GM23338 (cell line): ENCODE measurements around the gene DNAH11.

ENCODE experiments used
- CTCF ChIP-seq, 2 experiments: fragments of 200-600 bp in 1 of 2; sonication (generic) in 1 of 2; conservative IDR thresholded peaks; 2 replicates each; pipeline versions ENCODE4 v1.5.1 to v1.6.1; 2016 to 2017; ENCODE audit warnings: antibody characterized with exemption in 2 of 2, low read depth in 2 of 2, mild to moderate bottlenecking in 2 of 2, moderate library complexity in 1 of 2
- ETS1 ChIP-seq: IDR thresholded peaks from 2 replicates; pipeline ENCODE4 v1.6.1; 2016; ENCODE audit warnings: antibody characterized with exemption
- EZH2 ChIP-seq: fragments of 200-600 bp; sonication (generic); IDR thresholded peaks from one replicate; pipeline ENCODE4 v1.8.0; 2017; ENCODE audit warnings: antibody characterized with exemption, mild to moderate bottlenecking, low read depth; ENCODE audit not compliant: unreplicated experiment
- EZH2phosphoT487 ChIP-seq: fragments of 200-600 bp; sonication (generic); IDR thresholded peaks from one replicate; pipeline ENCODE4 v1.8.1; 2018; ENCODE audit warnings: antibody characterized with exemption; ENCODE audit not compliant: unreplicated experiment
- JUNB ChIP-seq: IDR thresholded peaks from one replicate; pipeline ENCODE4 v1.6.1; 2016; ENCODE audit warnings: antibody characterized with exemption; ENCODE audit not compliant: unreplicated experiment
- POLR2AphosphoS5 ChIP-seq: IDR thresholded peaks from 2 replicates; pipeline ENCODE4 v1.6.1; 2016; ENCODE audit warnings: antibody characterized with exemption, low read depth
- REST ChIP-seq: IDR thresholded peaks from one replicate; pipeline ENCODE4 v1.6.1; 2018; ENCODE audit warnings: antibody characterized with exemption; ENCODE audit not compliant: unreplicated experiment
- STAT1 ChIP-seq: IDR thresholded peaks from one replicate; pipeline ENCODE4 v1.6.1; 2016; ENCODE audit warnings: antibody characterized with exemption; ENCODE audit not compliant: unreplicated experiment
- ZNF114 ChIP-seq: fragments of 250-450 bp; sonication (Bioruptor Pico); IDR thresholded peaks from 2 replicates; pipeline ENCODE4 v1.5.0; 2020; ENCODE audit warnings: mild to moderate bottlenecking, moderate library complexity
- ZNF331 ChIP-seq: fragments of 250-450 bp; sonication (Bioruptor Pico); IDR thresholded peaks from 2 replicates; pipeline ENCODE4 v1.5.0; 2020; ENCODE audit warnings: low read depth, mild to moderate bottlenecking, moderate library complexity

- TF ChIP-seq CTCF (conservative IDR thresholded peaks at IDR 0.05; ENCODE audit: low read depth in 2 of 2) = no peak
- TF ChIP-seq EZH2phosphoT487 = no peak
- TF ChIP-seq REST = no peak
- TF ChIP-seq ZNF114 = no peak
- no peak for TF ChIP-seq POLR2AphosphoS5
- TF ChIP-seq EZH2 = no peak
- TF ChIP-seq ETS1 = no peak
- no peak for TF ChIP-seq JUNB
- no peak for TF ChIP-seq STAT1
- no peak for TF ChIP-seq ZNF331 (CRISPR knock-in tag)
Observed at GRCh38 chr7:21867226-21867625, 324.4 kb downstream of the DNAH11 start.
